Neural cell (in vitro differentiated cells): ENCODE results near the gene MUL1. TPM values are rescaled to one million over a fixed set of nuclear protein-coding genes. Genes with fewer than 3 reads are reported as not detected.

ENCODE experiments used
- H2AFZ ChIP-seq: fragments of 200-600, 300-800 bp; sonication (generic), shearing (Covaris generic); 2 replicates; pipeline ENCODE4 v1.6.0; 2014; ENCODE audit warnings: low read depth, mild to moderate bottlenecking, antibody characterized with exemption, low read length, moderate library complexity
- H3F3A ChIP-seq: fragments of 200-600 bp; shearing (Covaris generic); 2 replicates; pipeline ENCODE4 v1.6.1; 2016; ENCODE audit warnings: mild to moderate bottlenecking, moderate library complexity, mixed read lengths, antibody characterized with exemption, low read length; ENCODE audit not compliant: insufficient read depth, poor library complexity, severe bottlenecking
- H3K27ac ChIP-seq: fragments of 200-600, 300-800 bp; sonication (generic), shearing (Covaris generic); 2 replicates; pipeline ENCODE4 v1.5.1; 2014; ENCODE audit warnings: mild to moderate bottlenecking, low read length, moderate library complexity
- H3K27me3 ChIP-seq: fragments of 300-800, 200-600 bp; sonication (generic), shearing (Covaris generic); 2 replicates; pipeline ENCODE4 v1.6.0; 2014; ENCODE audit warnings: mild to moderate bottlenecking, low read depth, low read length, moderate library complexity; ENCODE audit not compliant: insufficient read depth
- H3K36me3 ChIP-seq: fragments of 300-800, 200-600 bp; sonication (generic), shearing (Covaris generic); 2 replicates; pipeline ENCODE4 v1.5.1; 2014; ENCODE audit warnings: mild to moderate bottlenecking, antibody characterized with exemption, low read length, moderate library complexity; ENCODE audit not compliant: insufficient read depth
- H3K4me2 ChIP-seq: fragments of 300-800, 200-600 bp; sonication (generic), shearing (Covaris generic); 2 replicates; pipeline ENCODE4 v1.6.0; 2014; ENCODE audit warnings: mild to moderate bottlenecking, low read length
- H3K4me3 ChIP-seq: fragments of 300-800, 200-600 bp; sonication (generic), shearing (Covaris generic); 2 replicates; pipeline ENCODE4 v1.5.1; 2014; ENCODE audit warnings: mild to moderate bottlenecking, low read length, moderate library complexity
- H3K79me2 ChIP-seq: fragments of 200-600 bp; shearing (Covaris generic); replicated peaks from 2 replicates; pipeline ENCODE4 v1.6.0; 2014; ENCODE audit warnings: mild to moderate bottlenecking, low read length, moderate library complexity; ENCODE audit not compliant: insufficient read depth
- H3K9ac ChIP-seq: fragments of 300-800, 200-600 bp; sonication (generic), shearing (Covaris generic); 2 replicates; pipeline ENCODE4 v1.6.1; 2016; ENCODE audit warnings: mild to moderate bottlenecking, low read length, mixed read lengths
- H3K9me2 ChIP-seq: fragments of 200-600 bp; shearing (Covaris generic); 2 replicates; pipeline ENCODE4 v1.6.1; 2016; ENCODE audit warnings: mild to moderate bottlenecking, low read length, mixed read lengths; ENCODE audit not compliant: insufficient read depth
- H3K9me3 ChIP-seq: fragments of 200-600, 300-800 bp; sonication (generic), shearing (Covaris generic); 2 replicates; pipeline ENCODE4 v1.6.1; 2016; ENCODE audit warnings: mild to moderate bottlenecking, mixed run types, low read length, moderate library complexity, mixed read lengths
- H4K20me1 ChIP-seq: fragments of 200-600 bp; shearing (Covaris generic); 2 replicates; pipeline ENCODE4 v1.6.1; 2016; ENCODE audit warnings: mild to moderate bottlenecking, mixed run types; ENCODE audit not compliant: insufficient read depth
- CTCF ChIP-seq: fragments of 450-650 bp; IDR thresholded peaks from 2 replicates; pipeline ENCODE4 v1.5.1; 2014; ENCODE audit warnings: antibody characterized with exemption, mild to moderate bottlenecking, moderate library complexity; ENCODE audit not compliant: poor library complexity, severe bottlenecking
- EP300 ChIP-seq: fragments of 450-650 bp; conservative IDR thresholded peaks from 2 replicates; pipeline ENCODE4 v1.6.1; 2014; ENCODE audit warnings: antibody characterized with exemption, mild to moderate bottlenecking, moderate library complexity; ENCODE audit not compliant: poor library complexity, severe bottlenecking
- EZH2 ChIP-seq: fragments of 200-600, 300-800 bp; shearing (Covaris generic), sonication (generic); IDR thresholded peaks from 2 replicates; pipeline ENCODE4 v1.6.1; 2014; ENCODE audit warnings: antibody characterized with exemption, low read length, borderline replicate concordance, mild to moderate bottlenecking; ENCODE audit not compliant: insufficient read depth, poor library complexity, severe bottlenecking
- MXI1 ChIP-seq: fragments of 450-650 bp; conservative IDR thresholded peaks from 2 replicates; pipeline ENCODE4 v1.6.1; 2014; ENCODE audit warnings: antibody characterized with exemption, mild to moderate bottlenecking; ENCODE audit not compliant: poor library complexity, severe bottlenecking
- POLR2AphosphoS5 ChIP-seq: IDR thresholded peaks from 2 replicates; pipeline ENCODE4 v1.6.1; 2012
- RAD21 ChIP-seq: fragments of 450-650 bp; conservative IDR thresholded peaks from 2 replicates; pipeline ENCODE4 v1.6.1; 2014; ENCODE audit warnings: antibody characterized with exemption, mild to moderate bottlenecking, moderate library complexity
- REST ChIP-seq: IDR thresholded peaks from 2 replicates; pipeline ENCODE4 v1.6.1; 2012; ENCODE audit warnings: borderline replicate concordance
- SMC3 ChIP-seq: fragments of 450-650 bp; conservative IDR thresholded peaks from 2 replicates; pipeline ENCODE4 v1.6.1; 2014; ENCODE audit warnings: antibody characterized with exemption, mild to moderate bottlenecking, moderate library complexity; ENCODE audit not compliant: poor library complexity
- TAF1 ChIP-seq: IDR thresholded peaks from 2 replicates; pipeline ENCODE4 v1.6.1; 2012; ENCODE audit warnings: low read depth
- polyA plus RNA-seq: library from polyadenylated mRNA; depleted of rRNA; stranded (reverse); fragments of >200 nt; gene quantifications from 2 replicates; pipeline ENCODE4 v1.2.3, GENCODE V29; 2014

The MUL1 gene
- polyA plus RNA-seq, 1 donor from 2014 or later, result 13.5 TPM

GRCh38 chr1:20479840-20480239, 28.1 kb downstream of the MUL1 start:
- no peaks in the 10 kb centered on the region for H4K20me1 ChIP-seq
- TF ChIP-seq RAD21 (no peak), REST (no peak), EP300 (no peak), CTCF (no peak), EZH2 (no peak), TAF1 (no peak), POLR2AphosphoS5 (no peak), MXI1 (no peak), SMC3 (no peak)
- H3K27ac ChIP-seq, result no peak overlapping the region
- peaks cover 29% of the 10 kb centered on the region for H3K79me2 ChIP-seq
- H2AFZ ChIP-seq, result no peak overlapping the region
- peaks cover 12% of the 10 kb centered on the region for H3K27me3 ChIP-seq
- H3K9me3 ChIP-seq, result no peaks in the 10 kb centered on the region
- H3K4me3 ChIP-seq, result no peak overlapping the region
- H3K36me3 ChIP-seq, result no peaks in the 10 kb centered on the region
- H3K4me2 ChIP-seq, result no peak overlapping the region
- H3K9me2 ChIP-seq, result no peaks in the 10 kb centered on the region
- H3F3A ChIP-seq, result no peaks in the 10 kb centered on the region
- H3K9ac ChIP-seq, result no peak overlapping the region

DNA sequence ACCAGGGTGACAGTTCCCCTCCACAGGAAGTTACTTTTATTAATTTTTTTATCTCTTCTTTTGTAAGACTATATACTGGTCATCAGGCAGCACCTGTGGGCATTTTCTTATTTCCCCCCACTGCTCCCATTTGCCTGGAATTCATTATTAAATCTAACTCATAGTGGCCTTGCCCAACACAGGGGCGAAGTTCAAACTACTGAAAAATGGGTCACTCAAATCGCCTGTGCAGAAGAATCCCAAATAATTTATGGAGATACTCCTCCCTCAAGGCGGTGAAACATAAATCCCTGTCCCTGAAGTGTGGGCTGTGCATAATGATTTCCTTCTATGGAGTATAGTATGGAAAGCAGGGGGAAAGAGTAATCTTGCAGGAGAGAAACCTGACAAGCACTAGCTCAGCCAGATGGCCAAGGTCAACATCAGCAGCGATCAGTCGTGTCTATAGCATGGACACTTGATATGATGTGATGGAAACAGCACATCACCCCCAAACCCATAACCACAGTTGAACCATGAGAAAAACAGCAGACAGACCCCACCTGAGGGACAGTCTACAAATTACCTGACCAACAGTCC, 29.8 kb downstream of the MUL1 start:
- Histone ChIP-seq H3K4me2 (no peak overlapping the region), H4K20me1 (no peaks in the 10 kb centered on the region), H3F3A (no peaks in the 10 kb centered on the region), H3K27me3 (peaks cover 7% of the 10 kb centered on the region), H3K9ac (no peak overlapping the region), H3K9me3 (no peaks in the 10 kb centered on the region), H3K79me2 (peaks cover 17% of the 10 kb centered on the region), H3K4me3 (no peak overlapping the region), H3K27ac (no peak overlapping the region), H2AFZ (no peak overlapping the region), H3K36me3 (no peaks in the 10 kb centered on the region), H3K9me2 (no peaks in the 10 kb centered on the region)
- TF ChIP-seq EZH2, result no peak
